HG03097 (cell line): ENCODE data around the gene CDH26.

Source experiments
- ATAC-seq: cut with Tn5 transposase; IDR thresholded peaks from one replicate; pipeline ENCODE4 v1.9.1; 2021; ENCODE audit not compliant: unreplicated experiment, low FRiP score

CDH26 gene

GRCh38 chr20:59958123-59958522 lies at the start of gene CDH26:
Gene CDH26 (plus strand): TSS chr20:59958423. CDS start chr20:59958727, 304 bp downstream.
- no peak for ATAC-seq

- ATAC-seq: no peak
Observed at GRCh38 chr20:59908855-59909254, 49.4 kb upstream of the CDH26 start.

- ATAC-seq: no peak
Observed at GRCh38 chr20:59911041-59911440, 47.2 kb upstream of the CDH26 start.

- no peak for ATAC-seq
Observed at GRCh38 chr20:59912609-59913008, 45.6 kb upstream of the CDH26 start.

- ATAC-seq: no peak
Observed at GRCh38 chr20:59920944-59921343, 37.3 kb upstream of the CDH26 start.

GRCh38 chr20:59923514-59923913 lies 34.7 kb upstream of the CDH26 start:
- no peak for ATAC-seq

GRCh38 chr20:59925359-59925758 lies 32.9 kb upstream of the CDH26 start:
- ATAC-seq: no peak

GRCh38 chr20:59925899-59926298 lies 32.3 kb upstream of the CDH26 start:
- no peak for ATAC-seq

GRCh38 chr20:59931511-59932312 lies 26.5 kb upstream of the CDH26 start:
- ATAC-seq: no peak

GRCh38 chr20:59932616-59933295 lies 25.5 kb upstream of the CDH26 start:
- no peak for ATAC-seq

GRCh38 chr20:59933296-59933848 lies 24.9 kb upstream of the CDH26 start, which contains the start of gene SYCP2:
Gene SYCP2 (minus strand): TSS chr20:59933637. CDS start chr20:59922413, 11,224 bp downstream.
- ATAC-seq: no peak

- peak; percentile 84 for ATAC-seq
Observed at GRCh38 chr20:59933849-59934585, 24.2 kb upstream of the CDH26 start.

- no peak for ATAC-seq
Observed at GRCh38 chr20:59935457-59936185, 22.6 kb upstream of the CDH26 start.

GRCh38 chr20:59936409-59936808 lies 21.8 kb upstream of the CDH26 start:
- no peak for ATAC-seq

GRCh38 chr20:59937150-59937549 lies 21.1 kb upstream of the CDH26 start:
- no peak for ATAC-seq

GRCh38 chr20:59938221-59938620 lies 20.0 kb upstream of the CDH26 start:
- no peak for ATAC-seq

GRCh38 chr20:59938696-59939051 lies 19.5 kb upstream of the CDH26 start:
- no peak for ATAC-seq

- ATAC-seq: no peak
Observed at GRCh38 chr20:59939052-59939878, 19.0 kb upstream of the CDH26 start.

GRCh38 chr20:59939879-59940128 lies 18.4 kb upstream of the CDH26 start:
- ATAC-seq: peak; percentile 33
